AG04449 (cell line): ENCODE results near the gene OSBPL9.

ENCODE experiments used
- CTCF ChIA-PET: fragments of 350-600 bp; formaldehyde crosslinking; extraction: SDS; loops from one replicate; lab custom pipeline; 2021; ENCODE audit warnings: antibody characterized with exemption; lab: Yijun Ruan, JAX
- POLR2A ChIA-PET: fragments of 400-600, 350-600 bp; formaldehyde crosslinking; extraction: SDS; loops from one replicate; lab custom pipeline; 2020; ENCODE audit warnings: antibody characterized with exemption, inconsistent platforms; lab: Yijun Ruan, JAX
- DNase-seq: peaks from one replicate; pipeline ENCODE4 v3.0.0-alpha.2; 2010; ENCODE audit warnings: low read depth, low spot score
- H3K4me3 ChIP-seq: 2 replicates; pipeline ENCODE4 v1.5.1; 2011; ENCODE audit warnings: low read depth, mild to moderate bottlenecking, control low read depth, low read length
- TF ChIP-seq, protein P1 (sequence below): IDR thresholded peaks from one replicate; pipeline ENCODE4 v1.5.1; 2011; ENCODE audit warnings: mild to moderate bottlenecking, moderate library complexity, low read length, control low read depth, inconsistent platforms; ENCODE audit not compliant: insufficient read depth; ENCODE audit errors: missing control alignments

Gene OSBPL9

DNA sequence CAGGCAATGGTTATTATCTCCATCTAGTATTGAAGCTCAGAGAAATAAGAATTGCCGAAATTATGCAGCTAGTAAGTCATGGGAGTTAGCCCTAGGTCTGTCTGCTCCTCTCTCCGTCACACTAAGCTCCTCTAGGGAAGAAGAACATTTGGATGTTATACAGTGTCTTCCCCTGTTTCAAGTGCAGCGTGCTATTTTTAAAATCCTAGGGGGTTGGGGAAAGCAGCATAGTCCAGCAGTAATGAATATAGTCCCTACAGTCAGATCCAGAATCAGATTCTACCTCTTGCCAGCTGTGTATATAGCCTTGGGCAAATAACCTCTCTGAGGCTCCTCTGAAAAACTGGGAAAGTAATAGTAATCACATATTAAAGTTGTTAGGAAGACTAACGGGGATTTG is 44.5 kb upstream of the OSBPL9 start:
- TF ChIP-seq, protein P1, sequence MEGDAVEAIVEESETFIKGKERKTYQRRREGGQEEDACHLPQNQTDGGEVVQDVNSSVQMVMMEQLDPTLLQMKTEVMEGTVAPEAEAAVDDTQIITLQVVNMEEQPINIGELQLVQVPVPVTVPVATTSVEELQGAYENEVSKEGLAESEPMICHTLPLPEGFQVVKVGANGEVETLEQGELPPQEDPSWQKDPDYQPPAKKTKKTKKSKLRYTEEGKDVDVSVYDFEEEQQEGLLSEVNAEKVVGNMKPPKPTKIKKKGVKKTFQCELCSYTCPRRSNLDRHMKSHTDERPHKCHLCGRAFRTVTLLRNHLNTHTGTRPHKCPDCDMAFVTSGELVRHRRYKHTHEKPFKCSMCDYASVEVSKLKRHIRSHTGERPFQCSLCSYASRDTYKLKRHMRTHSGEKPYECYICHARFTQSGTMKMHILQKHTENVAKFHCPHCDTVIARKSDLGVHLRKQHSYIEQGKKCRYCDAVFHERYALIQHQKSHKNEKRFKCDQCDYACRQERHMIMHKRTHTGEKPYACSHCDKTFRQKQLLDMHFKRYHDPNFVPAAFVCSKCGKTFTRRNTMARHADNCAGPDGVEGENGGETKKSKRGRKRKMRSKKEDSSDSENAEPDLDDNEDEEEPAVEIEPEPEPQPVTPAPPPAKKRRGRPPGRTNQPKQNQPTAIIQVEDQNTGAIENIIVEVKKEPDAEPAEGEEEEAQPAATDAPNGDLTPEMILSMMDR = no peak
- POLR2A ChIA-PET = no interaction called here
- no peak for DNase-seq
- H3K4me3 ChIP-seq = no peak overlapping the region
- CTCF ChIA-PET = interaction anchor here (0.8 to 1.9 kb wide), 3 partner anchors 37 to 196 kb away, joined by 3 to 5 read pairs (median 3); no protein-coding TSS in a partner anchor

DNA sequence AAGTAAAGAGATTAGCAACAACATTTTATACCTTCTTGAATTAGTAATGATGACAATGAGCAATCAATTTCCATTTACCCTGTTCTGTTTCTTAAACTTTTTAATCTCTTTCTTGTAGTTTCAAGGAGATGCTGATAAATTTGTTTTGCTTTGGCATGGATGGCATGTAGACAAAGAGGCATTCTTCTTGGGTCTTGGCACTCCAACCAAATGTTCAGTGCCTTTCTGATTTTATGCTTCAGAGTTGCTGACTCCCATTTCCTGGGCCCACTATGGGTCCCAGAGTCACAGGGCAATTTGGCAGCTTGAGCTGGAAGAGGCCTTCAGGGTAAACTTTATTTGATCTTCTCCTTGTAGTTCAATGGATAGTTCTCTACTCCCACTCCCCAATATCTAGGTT is 42.1 kb upstream of the OSBPL9 start:
- ChIA-PET POLR2A (no interaction called here), CTCF (interaction anchor here (0.9 kb wide), 1 partner anchor 10 kb away, joined by 3 read pairs; no protein-coding TSS in a partner anchor)
- TF ChIP-seq, protein P1 = no peak
- DNase-seq = no peak
- H3K4me3 ChIP-seq = no peak overlapping the region

DNA sequence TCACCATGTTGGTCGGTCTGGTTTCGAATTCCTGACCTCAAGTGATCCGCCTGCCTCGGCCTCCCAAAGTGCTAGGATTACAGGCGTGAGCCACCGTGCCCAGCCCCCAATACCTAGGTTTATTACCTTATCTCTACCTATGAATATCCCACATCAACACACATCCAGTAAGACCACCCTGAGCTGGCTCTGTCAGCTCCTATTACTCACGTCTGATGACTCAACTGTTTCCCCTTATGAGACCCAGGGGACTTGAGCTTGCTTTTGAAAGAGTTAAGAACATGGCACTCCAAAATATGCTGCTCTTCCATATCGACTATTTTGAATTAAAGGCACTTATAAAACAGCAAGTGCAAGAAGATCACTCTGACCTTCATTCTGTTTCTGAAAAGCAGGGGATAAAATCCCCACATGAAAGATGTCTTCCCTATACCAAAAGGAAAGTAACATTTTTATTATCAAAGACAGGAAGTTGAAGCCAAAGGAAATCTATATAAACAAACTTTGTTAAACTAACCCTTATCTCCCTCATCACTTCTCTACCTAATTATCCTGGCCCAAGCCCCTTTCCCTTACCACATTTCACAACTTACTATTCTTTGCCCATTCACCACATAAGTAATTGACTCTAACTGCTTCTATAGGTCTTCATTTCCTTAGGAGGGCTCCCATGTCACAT is 41.3 kb upstream of the OSBPL9 start:
- TF ChIP-seq, protein P1 = no peak
- DNase-seq = no peak
- CTCF ChIA-PET = interaction anchor here (0.9 to 1.0 kb wide), 2 partner anchors 7 to 9 kb away, joined by 3 read pairs; no protein-coding TSS in a partner anchor
- H3K4me3 ChIP-seq = no peak overlapping the region
- POLR2A ChIA-PET = interaction anchor here (0.6 kb wide), 1 partner anchor 199 kb away, joined by 3 read pairs; no protein-coding TSS in a partner anchor

DNA sequence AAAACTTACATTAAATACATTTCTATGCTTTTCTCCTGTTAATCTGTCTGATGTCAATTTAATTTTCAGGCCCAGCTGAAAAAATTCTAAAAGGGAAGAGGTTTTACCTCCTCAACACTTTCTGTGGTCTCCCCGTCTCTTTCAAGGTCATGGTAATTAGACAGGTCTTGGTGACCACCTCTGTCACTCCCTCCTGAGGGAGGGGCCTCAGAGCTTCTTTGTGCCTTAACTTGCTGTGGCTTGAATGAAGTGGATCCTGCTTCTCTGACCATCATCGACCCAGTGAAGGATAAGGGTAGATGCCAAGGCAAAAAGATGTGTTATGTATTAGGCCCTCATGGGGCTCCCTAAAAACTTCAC is 40.8 kb upstream of the OSBPL9 start:
- TF ChIP-seq, protein P1 = no peak
- ChIA-PET POLR2A (no interaction called here), CTCF (interaction anchor here (1.0 kb wide), 1 partner anchor 8 kb away, joined by 3 read pairs; no protein-coding TSS in a partner anchor)
- H3K4me3 ChIP-seq = no peak overlapping the region
- no peak for DNase-seq

DNA sequence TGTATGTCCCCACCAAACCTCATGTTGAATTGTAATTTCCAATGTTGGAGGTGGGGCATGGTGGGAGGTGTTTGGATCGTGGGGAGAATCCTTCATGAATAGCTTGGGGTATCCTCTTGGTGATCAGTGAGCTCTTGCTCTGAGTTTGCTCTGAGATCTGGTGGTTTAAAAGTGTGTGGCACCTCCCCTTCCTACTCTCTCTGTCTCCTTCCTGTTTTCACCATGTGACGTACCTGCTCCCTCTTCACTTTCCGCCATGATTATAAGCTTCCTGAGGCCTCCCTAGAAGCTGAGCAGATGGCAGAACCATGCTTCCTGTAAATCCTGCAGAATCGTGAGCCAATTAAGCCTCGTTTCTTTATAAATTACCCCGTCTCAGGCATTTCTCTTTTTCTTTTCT is 40.0 kb upstream of the OSBPL9 start:
- H3K4me3 ChIP-seq = no peak overlapping the region
- POLR2A ChIA-PET = no interaction called here

More for the DNA sequence above, 40.0 kb upstream of the OSBPL9 start:
- no peak for DNase-seq
- CTCF ChIA-PET = no interaction called here
- TF ChIP-seq, protein P1 = no peak
